22Rv1 (cell line): ENCODE data around the gene BBIP1.

Experiments
- CTCF ChIP-seq: fragments of 450-650 bp; IDR thresholded peaks from 2 replicates; pipeline ENCODE4 v1.5.1; 2017; ENCODE audit warnings: mild to moderate bottlenecking
- ZFX ChIP-seq: fragments of 450-650 bp; IDR thresholded peaks from 2 replicates; pipeline ENCODE4 v1.6.1; 2017; ENCODE audit warnings: antibody characterized with exemption, borderline replicate concordance

GRCh38 chr10:110936757-110937156 is 17.8 kb upstream of the BBIP1 start:
- no peak for TF ChIP-seq CTCF
- no peak for TF ChIP-seq ZFX
